Nephron (organoid): ENCODE measurements around the gene GLRX.
"Not testable (repeated sequence)": the region's sequence is repeated elsewhere in the genome, so short reads cannot be mapped to it uniquely, and the experiment has no call there.

Experiments used
- H3K27ac Mint-ChIP-seq, 3 experiments: 2 replicates each; pipeline ENCODE4 v1.8.0; 2020; ENCODE audit warnings: mixed read lengths in 3 of 3, mild to moderate bottlenecking in 2 of 3, moderate library complexity in 1 of 3
- H3K27me3 Mint-ChIP-seq: 2 replicates; pipeline ENCODE4 v1.8.0; 2021; ENCODE audit warnings: low read depth, mild to moderate bottlenecking, moderate library complexity, mixed read lengths
- H3K36me3 Mint-ChIP-seq: 2 replicates; pipeline ENCODE4 v1.8.0; 2020; ENCODE audit warnings: low read depth, mixed read lengths
- H3K4me1 Mint-ChIP-seq: 2 replicates; pipeline ENCODE4 v1.8.0; 2020; ENCODE audit warnings: mixed read lengths
- H3K4me3 Mint-ChIP-seq, 3 experiments: 2 replicates each; pipeline ENCODE4 v1.8.0; 2020; ENCODE audit warnings: mild to moderate bottlenecking in 3 of 3, mixed read lengths in 3 of 3, moderate library complexity in 2 of 3
- H3K9me3 Mint-ChIP-seq: 2 replicates; pipeline ENCODE4 v1.8.0; 2020; ENCODE audit warnings: mixed read lengths
- TF ChIP-seq, protein P1 (sequence below), 3 experiments: fragments of 200-600 bp; sonication (generic); IDR thresholded peaks; one replicate each; pipeline ENCODE4 v1.5.0; 2021; ENCODE audit warnings: antibody characterized with exemption in 3 of 3; ENCODE audit not compliant: unreplicated experiment in 3 of 3

The GLRX gene

DNA sequence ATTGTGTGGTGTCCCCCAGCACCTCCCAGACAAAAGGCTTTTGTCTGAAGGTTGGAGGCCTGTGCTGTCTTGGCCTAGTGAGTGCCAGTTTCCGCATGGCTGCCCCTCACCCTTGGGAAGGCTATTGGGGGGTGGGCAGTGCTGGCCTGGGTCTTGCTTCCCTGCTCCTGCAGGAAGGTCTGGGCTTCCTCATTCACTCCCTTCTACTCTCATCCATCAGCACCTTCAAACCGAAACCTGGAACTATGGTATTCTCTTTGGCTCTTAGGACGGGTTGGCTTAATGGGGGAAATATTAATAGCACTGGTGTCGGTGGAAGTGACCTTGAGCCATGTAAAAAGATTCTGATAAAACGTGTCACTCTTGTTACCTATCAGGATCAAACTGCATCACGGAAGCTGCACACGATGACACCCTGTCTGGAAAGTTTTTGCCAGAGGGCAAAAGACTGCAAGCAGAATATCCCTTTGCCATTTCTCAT is 34.0 kb upstream of the GLRX start:
- Mint-ChIP-seq H3K4me1 (peaks cover 15% of the 10 kb centered on the region), H3K27me3 (peaks cover 21% of the 10 kb centered on the region), H3K36me3 (no peaks in the 10 kb centered on the region), H3K4me3 (no peak overlapping the region), H3K27ac (no peak overlapping the region), H3K9me3 (no peaks in the 10 kb centered on the region)
- TF ChIP-seq, protein P1, sequence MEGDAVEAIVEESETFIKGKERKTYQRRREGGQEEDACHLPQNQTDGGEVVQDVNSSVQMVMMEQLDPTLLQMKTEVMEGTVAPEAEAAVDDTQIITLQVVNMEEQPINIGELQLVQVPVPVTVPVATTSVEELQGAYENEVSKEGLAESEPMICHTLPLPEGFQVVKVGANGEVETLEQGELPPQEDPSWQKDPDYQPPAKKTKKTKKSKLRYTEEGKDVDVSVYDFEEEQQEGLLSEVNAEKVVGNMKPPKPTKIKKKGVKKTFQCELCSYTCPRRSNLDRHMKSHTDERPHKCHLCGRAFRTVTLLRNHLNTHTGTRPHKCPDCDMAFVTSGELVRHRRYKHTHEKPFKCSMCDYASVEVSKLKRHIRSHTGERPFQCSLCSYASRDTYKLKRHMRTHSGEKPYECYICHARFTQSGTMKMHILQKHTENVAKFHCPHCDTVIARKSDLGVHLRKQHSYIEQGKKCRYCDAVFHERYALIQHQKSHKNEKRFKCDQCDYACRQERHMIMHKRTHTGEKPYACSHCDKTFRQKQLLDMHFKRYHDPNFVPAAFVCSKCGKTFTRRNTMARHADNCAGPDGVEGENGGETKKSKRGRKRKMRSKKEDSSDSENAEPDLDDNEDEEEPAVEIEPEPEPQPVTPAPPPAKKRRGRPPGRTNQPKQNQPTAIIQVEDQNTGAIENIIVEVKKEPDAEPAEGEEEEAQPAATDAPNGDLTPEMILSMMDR (IDR thresholded peaks at IDR 0.05; ENCODE audit: unreplicated experiment in 3 of 3): no peak

DNA sequence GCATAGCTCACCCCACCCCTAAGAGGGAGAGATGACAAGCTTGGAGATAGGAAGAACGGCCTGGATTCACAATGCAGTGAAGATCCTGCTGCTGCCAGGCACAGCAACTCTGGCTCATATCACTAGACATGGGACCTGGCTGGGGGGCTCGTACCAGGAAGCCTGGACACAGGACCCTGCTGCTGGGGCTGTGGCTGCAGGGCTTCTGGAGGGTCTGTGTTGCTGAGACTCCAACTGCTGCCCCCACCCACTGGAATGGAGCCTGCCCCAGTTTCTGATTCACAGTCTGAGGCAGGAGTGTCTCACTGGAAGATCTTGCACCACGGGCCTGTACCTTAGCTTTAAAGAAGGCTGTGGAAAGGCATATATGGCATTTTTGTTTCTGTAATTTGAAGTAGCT is 31.0 kb upstream of the GLRX start:
- Mint-ChIP-seq H3K27ac (no peak overlapping the region), H3K27me3 (peaks cover 4% of the 10 kb centered on the region), H3K9me3 (no peaks in the 10 kb centered on the region), H3K36me3 (no peaks in the 10 kb centered on the region), H3K4me1 (peaks cover 2% of the 10 kb centered on the region), H3K4me3 (no peak overlapping the region)
- TF ChIP-seq, protein P1 (IDR thresholded peaks at IDR 0.05; ENCODE audit: unreplicated experiment in 3 of 3): no peak

DNA sequence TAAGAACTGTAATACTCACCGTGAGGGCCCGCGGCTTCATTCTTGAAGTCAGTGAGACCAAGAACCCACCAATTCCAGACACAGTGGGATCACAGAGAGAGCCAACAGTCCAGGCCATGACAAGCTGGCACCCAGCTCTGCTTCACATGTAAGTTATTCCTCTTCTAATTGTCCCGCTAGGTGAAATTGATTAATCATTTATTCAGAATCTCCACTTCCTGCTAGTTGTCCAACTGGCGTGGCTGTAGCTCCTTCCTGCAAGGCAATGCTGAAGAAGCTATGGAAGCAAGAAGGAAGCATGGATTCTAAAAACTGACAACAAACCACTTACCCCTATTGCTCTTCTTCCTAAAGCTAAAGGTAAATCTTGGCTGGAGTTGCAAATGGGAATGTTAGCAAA is 30.0 kb upstream of the GLRX start:
- no peaks in the 10 kb centered on the region for H3K4me1 Mint-ChIP-seq
- H3K27ac Mint-ChIP-seq: peak overlapping the region in 1 of 3 experiments; percentile 26
- no peak overlapping the region for H3K4me3 Mint-ChIP-seq
- H3K36me3 Mint-ChIP-seq: no peaks in the 10 kb centered on the region
- H3K9me3 Mint-ChIP-seq: no peaks in the 10 kb centered on the region
- H3K27me3 Mint-ChIP-seq: no peaks in the 10 kb centered on the region
- TF ChIP-seq, protein P1 (IDR thresholded peaks at IDR 0.05; ENCODE audit: unreplicated experiment in 3 of 3): no peak

DNA sequence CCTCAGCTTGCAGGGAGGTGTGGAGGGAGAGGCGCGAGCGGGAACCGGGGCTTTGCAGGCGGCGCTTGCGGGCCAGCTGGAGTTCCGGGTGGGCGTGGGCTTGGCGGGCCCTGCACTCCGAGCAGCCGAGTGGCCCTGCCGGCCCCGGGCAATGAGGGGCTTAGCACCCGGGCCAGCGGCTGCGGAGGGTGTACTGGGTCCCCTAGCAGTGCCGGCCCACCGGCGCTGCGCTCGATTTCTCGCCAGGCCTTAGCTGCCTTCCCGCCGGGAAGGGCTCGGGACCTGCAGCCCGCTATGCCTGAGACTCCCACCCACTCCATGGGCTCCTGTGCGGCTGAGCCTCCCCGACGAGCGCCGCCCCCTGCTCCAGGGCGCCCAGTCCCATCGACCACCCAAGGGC is 28.6 kb upstream of the GLRX start:
- H3K27me3 Mint-ChIP-seq, H3K27ac Mint-ChIP-seq, H3K4me3 Mint-ChIP-seq, H3K9me3 Mint-ChIP-seq, H3K4me1 Mint-ChIP-seq, H3K36me3 Mint-ChIP-seq: not testable (repeated sequence)

DNA sequence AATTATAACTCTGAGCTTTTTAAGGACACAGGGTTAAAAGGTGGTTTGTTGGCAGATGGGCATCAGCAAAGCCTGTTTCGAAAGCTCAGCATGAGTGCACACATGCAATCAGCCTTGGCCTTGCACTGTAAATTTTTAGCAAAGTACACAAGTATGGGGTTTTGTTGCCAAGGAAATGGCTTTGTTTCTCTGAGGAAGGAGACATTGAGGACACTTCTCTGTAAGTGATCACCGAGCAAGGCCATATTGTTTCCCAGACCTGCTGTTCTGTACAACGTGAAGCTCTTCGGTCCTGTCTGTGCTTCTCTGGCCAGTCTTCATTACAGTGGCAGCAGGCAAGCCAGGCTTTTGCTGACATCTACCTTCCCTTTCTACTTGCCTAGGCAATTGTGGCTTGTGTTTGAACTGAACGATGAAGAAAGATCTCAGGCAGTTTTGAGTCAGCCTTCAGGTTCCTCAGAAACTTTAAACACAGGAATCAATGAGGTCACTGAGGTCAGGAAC is 27.9 kb upstream of the GLRX start:
- Mint-ChIP-seq H3K27ac (peak overlapping the region; percentile 25 to 61 (median 38)), H3K4me1 (no peaks in the 10 kb centered on the region), H3K36me3 (no peaks in the 10 kb centered on the region), H3K4me3 (no peak overlapping the region), H3K9me3 (no peaks in the 10 kb centered on the region), H3K27me3 (no peaks in the 10 kb centered on the region)
- TF ChIP-seq, protein P1 (IDR thresholded peaks at IDR 0.05; ENCODE audit: unreplicated experiment in 3 of 3): no peak

DNA sequence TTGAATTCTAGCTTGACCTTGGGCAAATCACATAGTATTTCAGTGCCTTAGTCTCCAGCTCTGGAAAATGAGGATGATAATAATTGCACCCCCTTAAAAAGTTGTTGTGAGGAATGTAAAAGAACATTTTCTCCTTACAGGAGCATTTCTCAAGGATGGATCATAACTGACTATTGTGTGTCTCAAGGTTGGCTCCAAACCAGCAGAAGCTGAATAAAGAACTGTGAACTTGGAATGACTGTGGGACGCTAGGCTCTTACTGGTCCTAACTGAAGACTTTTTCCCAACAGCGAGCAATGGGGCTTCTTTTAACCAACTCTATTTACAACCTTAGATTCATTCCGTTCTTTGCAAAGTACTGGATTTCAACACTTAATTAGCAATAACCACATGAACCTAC is 26.2 kb upstream of the GLRX start:
- H3K4me1 Mint-ChIP-seq: no peaks in the 10 kb centered on the region
- H3K27ac Mint-ChIP-seq: no peak overlapping the region
- H3K4me3 Mint-ChIP-seq: no peak overlapping the region
- no peaks in the 10 kb centered on the region for H3K36me3 Mint-ChIP-seq
- H3K27me3 Mint-ChIP-seq: no peaks in the 10 kb centered on the region
- H3K9me3 Mint-ChIP-seq: no peaks in the 10 kb centered on the region
- TF ChIP-seq, protein P1 (IDR thresholded peaks at IDR 0.05; ENCODE audit: unreplicated experiment in 3 of 3): no peak
